K562 (cell line): Measurements from ENCODE around the gene ACAP2. TPM values are rescaled to one million over a fixed set of nuclear protein-coding genes. Genes with fewer than 3 reads are reported as not detected.

Experiments
- AFF1 ChIP-seq, 2 experiments: fragments of 450-650 bp; IDR thresholded peaks; 2 replicates each; pipeline ENCODE4 v1.6.1; 2018; ENCODE audit warnings: mild to moderate bottlenecking in 2 of 2, low read depth in 1 of 2; ENCODE audit not compliant: partially characterized antibody in 2 of 2
- CREB3 ChIP-seq: fragments of 450-650 bp; conservative IDR thresholded peaks from 2 replicates; pipeline ENCODE4 v1.6.1; 2016; ENCODE audit warnings: missing genetic modification characterization, low read depth, mild to moderate bottlenecking, missing compliant biosample characterization, moderate library complexity
- ELF4 ChIP-seq: fragments of 450-650 bp; formaldehyde crosslinking; IDR thresholded peaks from 2 replicates; pipeline ENCODE4 v1.4.0; 2022; ENCODE audit warnings: missing genetic modification characterization
- FOSL1 ChIP-seq: fragments of 200-800 bp; sonication (Bioruptor generic); conservative IDR thresholded peaks from 2 replicates; pipeline ENCODE4 v1.6.1; 2016; ENCODE audit warnings: missing genetic modification characterization, missing compliant biosample characterization
- FOXK2 ChIP-seq, 2 experiments: fragments of 450-650 bp; IDR thresholded peaks in 1 of 2; conservative IDR thresholded peaks in 1 of 2; 2 replicates each; pipeline ENCODE4 v1.6.1; 2016; ENCODE audit warnings: low read depth in 2 of 2, mild to moderate bottlenecking in 1 of 2
- FOXO4 ChIP-seq: fragments of 450-650 bp; formaldehyde crosslinking; IDR thresholded peaks from 2 replicates; pipeline ENCODE4 v1.4.0; 2020; ENCODE audit warnings: mild to moderate bottlenecking, moderate library complexity
- HDAC2 ChIP-seq: fragments of 450-650 bp; IDR thresholded peaks from 2 replicates; pipeline ENCODE4 v1.6.1; 2016; ENCODE audit warnings: mild to moderate bottlenecking
- LARP7 ChIP-seq: fragments of 450-650 bp; IDR thresholded peaks from 2 replicates; pipeline ENCODE4 v1.6.1; 2016
- MTA3 ChIP-seq: fragments of 450-650 bp; formaldehyde crosslinking; IDR thresholded peaks from 2 replicates; pipeline ENCODE4 v1.6.1; 2017; ENCODE audit warnings: mild to moderate bottlenecking, borderline replicate concordance
- NFE2 ChIP-seq: IDR thresholded peaks from 2 replicates; pipeline ENCODE4 v1.6.1; 2014; ENCODE audit warnings: antibody characterized with exemption, low read depth
- POLR3G ChIP-seq: IDR thresholded peaks from 2 replicates; pipeline ENCODE4 v1.6.1; 2011; ENCODE audit not compliant: insufficient read length, insufficient replicate concordance; ENCODE audit errors: extremely low read depth
- SIN3B ChIP-seq: fragments of 450-650 bp; IDR thresholded peaks from 2 replicates; pipeline ENCODE4 v1.6.1; 2017; ENCODE audit warnings: low read depth, mild to moderate bottlenecking, moderate library complexity
- ZBTB43 ChIP-seq: sonication (generic); formaldehyde crosslinking; IDR thresholded peaks from 2 replicates; pipeline ENCODE4 v1.8.0; 2023; ENCODE audit warnings: mild to moderate bottlenecking, missing genetic modification reagents
- ZBTB49 ChIP-seq: sonication (generic); formaldehyde crosslinking; IDR thresholded peaks from 2 replicates; pipeline ENCODE4 v1.8.0; 2022; ENCODE audit warnings: missing genetic modification reagents, mild to moderate bottlenecking, borderline replicate concordance
- ZNF282 ChIP-seq: sonication (generic); formaldehyde crosslinking; IDR thresholded peaks from 2 replicates; pipeline ENCODE4 v1.8.1; 2023; ENCODE audit warnings: missing genetic modification reagents
- ZNF57 ChIP-seq: fragments of 450-650 bp; formaldehyde crosslinking; IDR thresholded peaks from 2 replicates; pipeline ENCODE4 v1.4.0; 2020; ENCODE audit warnings: mild to moderate bottlenecking, moderate library complexity
- ZNF77 ChIP-seq: fragments of 250-450 bp; sonication (Bioruptor Pico); IDR thresholded peaks from 2 replicates; pipeline ENCODE4 v1.5.0; 2020
- polyA plus RNA-seq, 8 experiments: library from polyadenylated mRNA; depleted of rRNA in 4 of 8; stranded (reverse) in 5 of 8; unstranded in 3 of 8; fragments of >200 nt; fragmentation: Nextera tagmentation in 2 of 8; fragmentation: Illumina TruSeq in 1 of 8; extraction: Ambion mirVana in 2 of 8; extraction: Trizol in 1 of 8; gene quantifications; 2 replicates each; pipeline versions ENCODE4 v1.2.1 to v1.2.3, GENCODE V29; 2011 to 2014; ENCODE audit warnings: inconsistent platforms in 1 of 8, missing spikeins in 1 of 8
- total RNA-seq, 7 experiments: library from RNA; depleted of rRNA in 6 of 7; stranded (reverse); fragments of >200 nt in 6 of 7; fragmentation: Illumina TruSeq in 2 of 7; extraction: Trizol in 2 of 7; gene quantifications; 2 replicates each; pipeline versions ENCODE4 v1.2.1 to v1.2.3, GENCODE V29; 2011 to 2021; ENCODE audit warnings: low replicate concordance in 1 of 7

The ACAP2 gene
- total and polyA plus RNA-seq, 9 of the 15 experiments (the other 6 are each of a cell fraction or from before 2014, with no cell fraction given), result 10.6 to 52.7 (median 34.4) TPM

GRCh38 chr3:195458316-195458717, 15.5 kb upstream of the ACAP2 start (continued):
- TF ChIP-seq ELF4 (CRISPR knock-in tag) (no peak), NFE2 (0 out of 2 replicates have a peak, but pooled peaks have one; percentile 17), ZNF57 (no peak), ZBTB49 (CRISPR knock-in tag) (no peak), FOXO4 (no peak), POLR3G (no peak), ZBTB43 (CRISPR knock-in tag) (no peak), HDAC2 (0 out of 2 replicates have a peak, but pooled peaks have one; percentile 16), MTA3 (0 out of 2 replicates have a peak, but pooled peaks have one; percentile 20), CREB3 (tag) (peak; percentile 74; the same call in 1 of the 2 replicates), FOSL1 (tag) (0 out of 2 replicates have a peak, but pooled peaks have one; percentile 12), ZNF282 (no peak), LARP7 (no peak), AFF1 (IDR thresholded peaks at IDR 0.05; ENCODE audit: low read depth in 1 of 2, partially characterized antibody in 2 of 2) (peak in 1 of 2 experiments; percentile 17), ZNF77 (CRISPR knock-in tag) (no peak), FOXK2 (conservative IDR thresholded peaks at IDR 0.05 in 1 of 2, IDR thresholded peaks at IDR 0.05 in 1 of 2; ENCODE audit: low read depth in 2 of 2) (peak in 1 of 2 experiments; percentile 51; a peak in 2 of 4 replicates), SIN3B (no peak)
